CD4-positive, alpha-beta T cell treated with Interleukin-4 for 1 hour (primary cell): ENCODE data around the gene AHNAK2.
A peak's percentile ranks its signal among the peaks of the same experiment; 100 is the strongest.

ENCODE experiments used
- DNase-seq, 2 donors: peaks; one replicate each; pipeline ENCODE4 v3.0.0-alpha.2; 2020 to 2022

AHNAK2 gene

DNA sequence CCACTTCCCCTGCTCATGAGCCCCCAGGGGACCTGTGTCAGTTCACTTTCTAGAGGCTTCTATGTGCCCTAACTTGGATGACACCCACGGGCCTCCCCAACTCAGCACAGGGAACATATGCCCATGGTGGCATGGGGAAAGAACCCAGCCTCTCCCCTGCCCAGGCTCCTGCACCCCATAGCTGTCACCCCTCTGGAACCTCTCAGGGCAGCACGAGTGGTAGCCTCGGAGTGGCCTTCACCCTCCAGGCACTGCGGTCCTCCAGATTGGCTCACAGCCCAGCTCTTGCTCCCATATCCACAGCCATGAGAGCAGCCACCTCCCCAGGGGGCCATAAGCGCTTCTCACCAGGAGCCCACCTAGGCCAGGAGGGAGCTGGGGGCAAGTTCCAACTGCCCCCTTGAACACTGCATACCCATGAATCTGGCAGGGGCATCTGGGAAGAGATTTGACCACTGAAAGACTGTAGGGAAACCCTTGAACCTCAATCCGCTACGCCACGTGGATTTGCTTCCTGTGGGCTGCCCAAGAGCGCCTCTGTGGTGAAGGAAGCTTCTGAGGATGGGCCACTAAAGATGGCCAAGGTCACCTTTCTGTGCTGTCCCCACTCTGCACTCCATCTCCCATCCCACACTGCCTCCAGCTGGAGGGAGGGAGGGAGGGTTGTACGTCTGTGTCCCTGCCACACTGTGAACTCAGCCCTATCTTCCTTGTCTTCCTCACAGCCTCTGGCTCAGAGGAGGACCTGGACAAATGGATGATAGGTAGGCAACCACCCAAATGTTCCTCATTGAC is 41.6 kb downstream of the AHNAK2 start:
- peak in 1 of 2 donors; percentile 6 for DNase-seq

DNA sequence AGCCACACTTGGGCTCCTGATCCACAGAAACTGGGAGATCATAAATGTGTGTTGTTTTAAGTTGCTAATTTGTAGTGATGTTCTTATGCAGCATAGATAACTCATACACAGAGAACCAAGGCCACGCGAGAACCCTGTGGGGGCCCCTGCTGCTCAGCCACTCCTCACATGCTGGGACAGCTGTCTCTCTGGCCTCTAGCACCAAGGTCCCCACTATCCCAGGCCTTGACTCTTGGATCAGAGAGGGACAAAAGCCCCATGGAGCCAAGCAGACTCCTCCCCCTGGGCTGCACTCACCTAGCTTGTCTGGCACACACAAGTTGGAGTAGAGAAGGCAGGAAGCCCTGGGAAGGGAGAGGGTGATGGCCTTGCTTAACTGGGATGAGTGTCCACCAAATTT is 42.2 kb downstream of the AHNAK2 start:
- no peak for DNase-seq

DNA sequence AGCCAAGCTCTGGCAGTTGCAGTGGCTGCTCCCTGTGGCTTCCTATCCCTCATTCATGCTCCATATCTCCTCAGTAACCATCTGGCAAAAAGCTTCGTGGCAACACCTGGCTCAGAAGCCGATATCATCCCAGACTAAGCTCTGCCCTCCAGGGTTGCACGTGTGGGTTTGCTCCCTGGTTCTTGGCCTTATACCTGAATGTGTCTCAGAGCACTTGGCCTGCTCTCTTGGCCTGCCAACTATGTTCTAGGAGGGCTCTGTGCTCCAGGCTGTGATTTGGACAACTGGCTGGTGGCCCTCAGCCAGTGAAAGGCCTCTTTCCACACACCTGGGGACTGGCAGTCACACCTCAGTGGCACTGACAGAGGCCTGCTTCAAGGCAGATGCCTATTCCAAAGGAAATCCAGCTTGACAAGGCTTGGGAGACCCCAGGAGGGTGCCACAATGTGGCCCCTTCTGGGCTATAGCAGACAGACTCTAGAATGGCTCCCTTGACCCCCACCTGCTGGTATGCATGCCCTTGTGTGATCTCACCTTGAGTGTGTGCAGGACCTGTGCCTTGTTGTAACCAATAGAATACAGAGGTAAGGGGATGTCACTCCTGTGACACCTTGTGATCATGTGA is 43.0 kb downstream of the AHNAK2 start:
- peak in 1 of 2 donors; percentile 7 for DNase-seq

DNA sequence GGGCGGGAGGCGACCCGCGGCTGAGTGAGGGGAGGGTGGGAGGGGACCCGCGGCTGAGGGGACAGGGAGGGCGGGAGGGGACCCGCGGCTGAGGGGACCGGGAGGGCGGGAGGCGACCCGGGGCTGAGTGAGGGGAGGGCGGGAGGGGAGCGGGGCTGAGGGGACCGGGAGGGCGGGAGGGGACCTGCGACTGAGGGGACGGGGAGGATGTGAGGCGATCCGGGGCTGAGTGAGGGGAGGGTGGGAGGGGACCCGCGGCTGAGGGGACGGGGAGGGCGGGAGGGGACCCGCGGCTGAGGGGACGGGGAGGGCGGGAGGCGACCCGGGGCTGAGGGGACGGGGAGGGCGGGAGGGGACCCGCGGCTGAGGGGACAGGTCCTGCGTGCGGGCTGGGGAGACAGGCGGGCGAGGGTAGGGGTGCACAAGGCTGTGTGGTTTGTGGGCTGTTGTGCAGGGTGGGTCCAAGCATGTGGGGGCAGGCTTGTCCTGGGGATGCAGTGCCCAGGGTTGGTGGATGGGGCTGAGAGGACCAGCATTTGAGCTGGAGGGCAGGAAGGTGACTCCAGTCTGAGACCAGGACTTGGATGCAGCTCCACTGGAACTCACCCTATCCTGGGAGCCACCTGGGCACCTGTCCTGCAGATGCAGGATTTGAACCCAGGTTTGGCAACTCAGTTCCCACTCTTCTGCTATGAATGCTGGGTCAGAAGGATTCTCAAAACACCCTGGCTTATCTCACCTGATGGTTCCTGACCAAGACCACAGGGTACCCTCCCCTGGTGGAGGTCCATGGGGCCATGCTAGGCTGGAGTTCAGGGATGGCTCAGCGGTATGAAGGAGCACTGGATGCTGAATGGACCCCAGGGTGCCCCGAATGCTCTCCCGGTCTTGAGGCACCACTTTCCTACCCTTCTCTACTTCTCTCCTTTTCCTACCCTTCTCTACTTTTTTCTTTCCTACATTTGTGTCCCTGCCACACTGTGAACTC is 44.1 kb downstream of the AHNAK2 start:
- peak in 1 of 2 donors; percentile 10 for DNase-seq

DNA sequence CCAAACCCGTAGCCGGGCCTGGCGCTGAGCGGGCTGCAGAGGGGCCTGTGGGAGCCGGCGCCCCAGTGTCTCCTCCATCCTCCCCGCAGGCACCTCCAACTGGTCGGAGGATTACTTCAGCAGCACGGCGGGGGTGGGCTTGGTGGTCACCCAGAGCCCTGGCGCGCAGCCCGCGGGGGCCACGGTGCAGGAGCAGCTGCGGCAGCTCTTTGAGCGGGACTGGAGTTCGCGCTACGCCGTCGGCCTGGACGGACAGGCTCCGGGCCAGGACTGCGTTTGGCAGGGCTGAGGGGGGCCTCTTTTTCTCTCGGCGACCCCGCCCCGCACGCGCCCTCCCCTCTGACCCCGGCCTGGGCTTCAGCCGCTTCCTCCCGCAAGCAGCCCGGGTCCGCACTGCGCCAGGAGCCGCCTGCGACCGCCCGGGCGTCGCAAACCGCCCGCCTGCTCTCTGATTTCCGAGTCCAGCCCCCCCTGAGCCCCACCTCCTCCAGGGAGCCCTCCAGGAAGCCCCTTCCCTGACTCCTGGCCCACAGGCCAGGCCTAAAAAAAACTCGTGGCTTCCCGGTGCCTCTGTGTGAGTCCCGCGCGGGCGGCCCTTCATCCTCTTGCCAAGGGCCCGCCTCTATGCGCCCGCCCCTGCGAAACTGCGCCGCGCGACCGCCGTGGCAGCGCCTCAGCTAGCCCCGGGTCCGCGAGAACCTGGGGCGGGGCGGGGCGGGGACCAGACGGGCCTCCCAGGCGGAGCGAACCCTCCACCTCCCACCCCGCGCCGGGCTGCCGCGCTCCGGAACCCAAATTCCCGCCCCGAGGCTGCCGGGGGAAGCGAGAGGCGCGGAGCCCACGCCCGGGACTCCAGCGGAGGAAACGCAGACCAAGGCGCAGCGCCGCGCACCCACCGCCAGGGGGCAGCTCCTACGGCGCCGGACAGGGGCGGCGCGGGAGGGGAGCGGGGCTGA is 45.2 kb downstream of the AHNAK2 start:
- DNase-seq: peak; percentile 82 to 84

DNA sequence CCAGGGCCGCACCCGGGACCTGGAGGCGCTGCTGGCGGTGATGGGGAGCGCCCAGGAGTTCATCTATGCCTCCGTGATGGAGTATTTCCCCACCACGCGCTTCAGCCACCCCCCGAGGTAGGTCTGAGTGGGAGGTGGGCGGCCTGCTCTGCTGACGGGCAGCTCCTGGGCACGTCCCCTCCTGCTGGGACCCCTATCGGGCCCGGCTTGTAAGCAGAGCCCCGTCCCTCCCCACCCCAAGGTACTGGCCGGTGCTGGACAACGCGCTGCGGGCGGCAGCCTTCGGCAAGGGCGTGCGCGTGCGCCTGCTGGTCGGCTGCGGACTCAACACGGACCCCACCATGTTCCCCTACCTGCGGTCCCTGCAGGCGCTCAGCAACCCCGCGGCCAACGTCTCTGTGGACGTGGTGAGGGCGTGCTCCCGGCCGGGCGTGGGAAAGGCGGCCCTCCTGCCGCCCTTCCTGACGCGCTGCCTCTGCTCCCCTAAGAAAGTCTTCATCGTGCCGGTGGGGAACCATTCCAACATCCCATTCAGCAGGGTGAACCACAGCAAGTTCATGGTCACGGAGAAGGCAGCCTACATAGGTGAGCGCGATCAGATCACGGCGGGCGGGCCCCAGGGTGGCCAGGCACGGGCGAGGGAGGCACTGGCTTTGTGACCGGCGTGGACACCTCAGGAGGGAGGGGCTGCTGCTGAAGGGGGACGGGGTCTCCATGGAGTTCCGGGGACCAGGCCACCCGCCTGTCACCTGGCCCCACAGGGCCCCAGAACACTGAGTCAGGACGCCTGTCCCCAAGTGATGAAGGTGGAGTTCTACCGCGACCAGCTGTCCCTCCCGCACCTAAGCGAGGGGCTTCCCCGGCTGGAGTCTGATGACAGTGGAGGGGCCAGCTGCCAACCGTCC is 46.2 kb downstream of the AHNAK2 start:
- DNase-seq: no peak

DNA sequence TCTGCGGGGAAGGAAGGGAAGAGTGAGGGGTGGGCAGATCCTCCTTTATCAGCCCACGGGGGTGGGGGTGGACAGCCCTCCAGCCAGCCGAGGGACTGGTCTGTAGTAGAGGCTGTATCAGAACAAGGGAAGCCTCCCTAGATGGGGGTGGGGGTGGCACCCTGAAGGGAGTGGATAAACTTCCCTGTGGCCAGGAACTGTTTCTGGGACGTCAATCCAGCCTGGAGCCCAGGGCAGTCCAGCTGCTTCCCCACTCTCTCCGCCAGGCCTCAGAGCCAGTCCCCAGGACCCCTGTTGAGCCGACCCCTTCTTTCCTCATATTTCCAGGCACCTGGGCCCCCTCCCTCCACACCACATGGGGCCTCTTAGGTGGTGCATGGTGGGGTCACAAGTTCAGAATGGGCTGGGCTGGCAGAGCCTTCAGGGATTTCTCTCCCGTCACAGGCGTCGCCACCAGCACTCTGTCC is 46.8 kb downstream of the AHNAK2 start:
- DNase-seq: no peak

DNA sequence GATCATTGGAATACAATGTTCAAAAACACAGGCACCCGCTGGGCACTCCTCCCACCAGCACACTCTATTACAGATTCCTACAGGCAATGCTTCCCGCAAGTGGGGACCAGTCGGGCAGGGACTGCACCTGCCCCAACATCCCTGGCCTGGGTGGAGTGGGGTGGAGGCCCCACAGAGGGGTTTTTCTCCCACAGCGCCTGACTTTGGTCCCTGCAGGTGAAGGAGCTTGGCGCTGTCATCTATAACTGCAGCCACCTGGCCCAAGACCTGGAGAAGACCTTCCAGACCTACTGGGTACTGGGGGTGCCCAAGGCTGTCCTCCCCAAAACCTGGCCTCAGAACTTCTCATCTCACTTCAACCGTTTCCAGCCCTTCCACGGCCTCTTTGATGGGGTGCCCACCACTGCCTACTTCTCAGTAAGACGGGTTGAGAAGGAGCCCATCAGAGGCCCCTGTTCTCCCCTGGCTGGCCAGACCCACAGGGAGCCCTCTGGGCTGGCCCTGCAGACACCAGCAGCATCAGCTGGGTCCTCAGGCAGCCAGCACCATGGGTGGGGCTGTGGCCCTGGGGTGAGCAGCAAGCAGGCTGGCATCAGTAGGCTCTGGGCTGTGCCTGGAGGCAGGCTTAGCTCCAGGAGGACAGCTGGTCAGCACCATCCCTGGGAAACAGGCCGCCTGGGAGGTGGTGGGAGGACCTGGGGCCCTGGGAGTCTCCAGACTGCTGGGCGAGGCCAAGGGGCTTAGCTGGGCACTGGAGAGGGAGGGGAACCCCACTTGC is 47.5 kb downstream of the AHNAK2 start:
- DNase-seq: no peak

DNA sequence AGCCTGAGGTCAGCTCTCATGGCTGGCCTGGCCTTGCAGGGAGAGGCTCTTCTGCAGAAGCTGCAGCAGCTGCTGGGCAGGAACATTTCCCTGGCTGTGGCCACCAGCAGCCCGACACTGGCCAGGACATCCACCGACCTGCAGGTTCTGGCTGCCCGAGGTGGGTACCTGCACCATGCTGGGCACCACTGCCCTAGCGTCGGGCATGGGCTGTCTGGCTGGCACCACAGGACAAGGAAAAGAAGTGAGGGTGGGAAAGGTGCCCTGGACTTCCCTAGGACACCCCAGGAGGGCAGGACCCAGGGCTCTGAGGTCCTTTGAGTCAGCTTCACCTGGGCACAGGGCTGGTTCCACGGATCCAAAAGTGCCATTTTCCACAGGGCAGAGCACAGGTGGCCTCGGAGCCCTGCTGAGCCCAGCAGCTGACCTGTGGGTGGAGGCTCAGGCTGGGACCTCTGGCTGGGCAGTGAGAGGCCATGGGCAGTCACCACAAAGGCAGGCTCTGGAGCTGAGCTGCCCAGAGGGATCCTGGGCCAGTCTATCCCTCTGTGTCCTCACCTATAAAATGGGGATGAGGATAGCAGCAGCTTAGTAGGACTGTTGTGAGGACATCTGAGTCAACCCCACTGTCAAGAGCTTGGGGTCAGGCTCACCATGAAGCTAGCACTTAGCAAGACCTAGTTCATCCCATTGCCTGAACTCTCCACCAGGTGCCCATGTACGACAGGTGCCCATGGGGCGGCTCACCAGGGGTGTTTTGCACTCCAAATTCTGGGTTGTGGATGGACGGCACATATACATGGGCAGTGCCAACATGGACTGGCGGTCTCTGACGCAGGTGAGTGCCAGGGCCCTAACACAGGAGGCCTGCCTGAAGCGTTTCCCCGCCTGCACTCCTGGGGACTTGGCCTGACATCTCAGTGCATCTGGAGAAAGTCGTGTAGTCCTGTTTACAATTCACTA is 48.6 kb downstream of the AHNAK2 start:
- DNase-seq: no peak

DNA sequence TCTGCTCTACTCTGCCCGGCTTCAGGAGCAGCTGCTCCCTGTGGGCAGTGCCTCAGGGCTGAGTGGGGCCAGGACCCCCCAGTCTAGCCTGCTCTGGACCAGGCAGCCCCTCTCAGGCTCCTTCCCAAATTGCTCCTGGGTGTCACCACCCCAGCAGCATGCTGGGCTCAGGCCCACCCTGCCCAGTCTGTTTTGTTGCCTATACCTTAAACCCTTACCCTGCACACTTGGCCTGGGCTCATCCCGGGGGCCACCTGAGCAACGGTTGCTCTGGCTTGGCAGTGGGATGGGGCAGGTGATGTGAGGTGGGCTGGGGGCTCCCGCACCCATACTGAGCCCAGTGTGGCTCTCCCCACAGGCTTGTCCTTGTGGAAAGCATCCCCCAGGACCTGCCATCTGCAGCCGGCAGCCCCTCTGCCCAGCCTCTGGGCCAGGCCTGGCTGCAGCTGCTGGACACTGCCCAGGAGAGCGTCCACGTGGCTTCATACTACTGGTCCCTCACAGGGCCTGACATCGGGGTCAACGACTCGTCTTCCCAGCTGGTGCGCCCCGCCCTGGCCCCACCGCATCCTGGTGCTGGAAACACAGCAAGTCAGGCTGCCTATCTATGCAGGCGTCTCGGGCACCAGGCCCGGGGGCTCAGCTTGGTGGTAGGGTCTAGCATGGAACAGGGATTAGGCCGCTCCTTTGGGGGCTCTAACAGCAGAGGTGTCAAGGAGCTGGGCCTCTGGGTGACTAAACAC is 49.6 kb downstream of the AHNAK2 start:
- DNase-seq: no peak

DNA sequence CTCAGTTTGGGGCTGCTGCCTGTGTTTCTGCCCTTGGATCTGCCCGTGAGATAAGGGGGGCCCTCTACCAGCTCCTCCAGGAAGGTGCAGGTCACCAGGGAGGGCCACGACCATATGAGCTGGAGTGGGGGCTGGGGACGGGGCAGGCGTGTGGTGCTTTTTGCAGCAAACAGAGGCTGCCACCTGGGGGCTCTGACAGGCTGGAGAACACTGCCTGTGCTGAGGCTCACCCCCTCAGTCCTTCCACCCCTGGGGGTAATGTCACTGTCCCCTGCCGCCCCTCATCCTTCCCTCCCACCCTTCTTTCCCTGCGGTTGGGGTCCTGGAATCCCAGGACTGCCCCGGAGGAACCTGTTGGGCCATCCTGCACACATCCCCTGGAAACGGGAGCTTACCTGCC is 50.3 kb downstream of the AHNAK2 start:
- DNase-seq: no peak

DNA sequence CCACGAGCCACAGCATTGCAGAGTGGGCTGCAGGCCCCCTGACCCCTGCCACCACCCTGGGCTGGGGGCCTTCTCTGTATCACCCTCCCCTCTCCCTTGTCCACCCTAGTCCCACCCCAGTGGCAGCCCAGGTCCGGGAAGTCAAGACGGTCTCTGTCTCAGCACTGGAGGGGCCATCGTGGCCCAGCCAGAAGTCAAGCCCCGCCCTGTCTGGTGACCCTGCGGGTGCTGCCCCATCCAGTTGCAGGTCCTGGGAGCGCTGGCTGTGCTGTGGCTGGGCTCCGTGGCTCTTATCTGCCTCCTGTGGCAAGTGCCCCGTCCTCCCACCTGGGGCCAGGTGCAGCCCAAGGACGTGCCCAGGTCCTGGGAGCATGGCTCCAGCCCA is 50.8 kb downstream of the AHNAK2 start:
- DNase-seq: no peak

DNA sequence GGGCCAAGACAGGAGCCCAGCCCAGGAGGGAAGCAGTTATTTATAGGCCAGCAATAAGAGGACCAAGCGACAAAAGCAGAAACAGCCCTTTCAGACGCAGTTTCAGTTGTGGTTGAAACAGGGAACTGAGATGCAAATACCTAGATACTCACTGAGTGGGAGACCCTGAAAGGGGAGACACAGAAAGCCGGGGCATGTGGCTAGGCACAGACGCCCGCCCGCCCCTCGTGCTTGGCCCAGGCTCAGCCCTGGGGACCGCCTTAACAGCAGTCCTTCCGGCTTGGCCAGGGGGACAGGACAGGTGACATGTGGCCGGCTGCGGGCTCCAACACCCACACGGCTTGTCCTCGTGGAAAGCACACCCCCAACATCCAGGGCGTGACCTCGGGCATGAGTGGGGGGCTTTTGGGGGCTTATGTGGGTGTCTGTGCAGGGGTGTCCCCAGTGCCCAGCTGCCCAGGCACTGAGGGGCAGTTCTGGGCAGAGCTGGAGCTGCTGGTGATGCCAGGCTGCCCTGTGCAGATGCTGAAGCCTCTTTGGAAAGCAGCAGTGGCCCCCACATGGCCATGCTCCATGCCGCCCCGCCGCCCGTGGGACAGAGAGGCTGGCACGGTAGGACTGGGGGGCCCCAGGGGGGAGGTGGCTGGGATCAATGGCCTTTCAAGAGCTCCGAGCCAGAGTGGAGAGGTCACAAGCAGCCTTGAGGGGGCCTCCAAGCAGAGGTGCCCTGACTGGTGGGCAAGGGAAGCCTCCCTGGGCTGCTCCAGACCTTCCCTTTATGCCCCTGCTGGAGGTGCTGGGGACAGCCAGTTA is 51.3 kb downstream of the AHNAK2 start:
- DNase-seq: peak; percentile 11 to 64

DNA sequence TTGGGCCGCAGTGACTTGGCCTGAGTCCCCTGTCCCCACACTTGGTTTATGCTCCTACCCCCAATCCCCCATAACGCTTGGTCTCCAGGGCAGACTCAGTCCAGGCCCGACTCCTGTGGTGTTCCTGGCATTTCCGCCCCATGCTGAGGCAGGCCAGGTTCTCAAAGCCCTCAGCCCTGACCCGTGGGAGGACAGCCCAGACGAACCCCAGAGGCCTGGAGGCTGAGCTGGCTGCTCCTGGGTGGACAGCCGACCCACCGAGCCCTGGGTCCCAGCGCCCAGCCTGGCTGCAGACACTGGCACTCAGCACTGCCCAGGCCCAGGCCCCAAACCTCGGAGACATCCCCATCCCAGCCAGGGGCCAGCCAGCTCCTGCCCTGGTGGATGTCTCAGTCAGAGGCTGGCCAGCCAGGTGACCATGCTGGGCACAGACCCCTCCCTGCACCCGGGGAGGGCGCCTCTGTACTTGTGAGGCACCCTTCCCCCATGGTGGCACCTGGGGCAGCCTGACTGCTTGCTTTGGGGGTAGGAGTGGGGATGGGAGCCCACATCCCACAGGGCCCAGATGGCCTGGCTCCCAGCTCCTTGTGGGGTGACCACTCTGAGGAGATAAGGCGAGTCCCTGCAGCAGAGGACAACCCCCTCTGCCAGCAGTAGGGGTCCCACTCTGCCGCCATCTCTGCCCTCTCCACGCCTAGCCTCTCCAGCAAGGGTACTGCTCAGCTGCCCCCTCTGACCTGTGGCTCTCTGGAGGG is 52.1 kb downstream of the AHNAK2 start:
- no peak for DNase-seq

DNA sequence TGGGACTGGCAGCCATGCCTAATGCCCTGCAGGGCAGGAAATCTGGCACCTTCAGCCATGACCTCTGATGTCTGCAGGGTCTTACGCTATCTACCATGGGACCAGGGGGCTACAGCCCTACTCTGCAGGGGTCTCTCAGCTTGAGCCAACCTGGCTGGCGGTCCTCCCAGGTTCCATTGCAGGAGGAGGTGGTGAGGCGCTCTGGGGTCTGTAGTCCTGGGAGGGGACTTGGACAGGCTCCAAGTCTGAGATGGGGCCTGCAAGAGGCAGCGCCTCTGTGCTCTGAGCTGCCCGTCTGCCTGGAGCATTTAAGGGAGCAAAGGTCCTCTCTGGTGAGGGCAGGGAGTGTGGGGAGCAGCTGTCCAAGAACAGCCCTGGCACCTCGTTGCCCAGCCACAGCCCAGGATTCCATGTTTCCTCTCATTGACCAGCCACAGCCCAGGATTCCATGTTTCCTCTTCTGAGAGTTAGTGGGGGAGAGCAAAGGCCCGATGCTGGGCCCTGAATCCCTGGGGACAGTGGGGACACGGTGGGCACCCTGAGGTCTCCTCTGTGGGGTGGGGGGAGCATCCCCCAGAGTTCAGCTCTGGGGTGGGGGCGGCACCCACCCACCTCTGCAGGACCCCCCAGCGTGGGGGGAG is 52.8 kb downstream of the AHNAK2 start:
- no peak for DNase-seq
